Erythroblast (primary cell): ENCODE measurements around the gene PLCH2.
A peak's percentile ranks its signal among the peaks of the same experiment; 100 is the strongest.
"Not testable (repeated sequence)": the region's sequence is repeated elsewhere in the genome, so short reads cannot be mapped to it uniquely, and the experiment has no call there.

Source experiments
- DNase-seq, 2 experiments: peaks; one replicate each; lab custom pipeline; 2025; lab: John Stamatoyannopoulos, UW
- GATA1 ChIP-seq: IDR thresholded peaks from 2 replicates; pipeline ENCODE4 v1.6.1; 2011; ENCODE audit warnings: low read depth, mild to moderate bottlenecking, control low read depth, low read length, moderate library complexity
- POLR2A ChIP-seq: IDR thresholded peaks from 2 replicates; pipeline ENCODE4 v1.6.1; 2011; ENCODE audit warnings: mild to moderate bottlenecking, low read length

The PLCH2 gene

DNA sequence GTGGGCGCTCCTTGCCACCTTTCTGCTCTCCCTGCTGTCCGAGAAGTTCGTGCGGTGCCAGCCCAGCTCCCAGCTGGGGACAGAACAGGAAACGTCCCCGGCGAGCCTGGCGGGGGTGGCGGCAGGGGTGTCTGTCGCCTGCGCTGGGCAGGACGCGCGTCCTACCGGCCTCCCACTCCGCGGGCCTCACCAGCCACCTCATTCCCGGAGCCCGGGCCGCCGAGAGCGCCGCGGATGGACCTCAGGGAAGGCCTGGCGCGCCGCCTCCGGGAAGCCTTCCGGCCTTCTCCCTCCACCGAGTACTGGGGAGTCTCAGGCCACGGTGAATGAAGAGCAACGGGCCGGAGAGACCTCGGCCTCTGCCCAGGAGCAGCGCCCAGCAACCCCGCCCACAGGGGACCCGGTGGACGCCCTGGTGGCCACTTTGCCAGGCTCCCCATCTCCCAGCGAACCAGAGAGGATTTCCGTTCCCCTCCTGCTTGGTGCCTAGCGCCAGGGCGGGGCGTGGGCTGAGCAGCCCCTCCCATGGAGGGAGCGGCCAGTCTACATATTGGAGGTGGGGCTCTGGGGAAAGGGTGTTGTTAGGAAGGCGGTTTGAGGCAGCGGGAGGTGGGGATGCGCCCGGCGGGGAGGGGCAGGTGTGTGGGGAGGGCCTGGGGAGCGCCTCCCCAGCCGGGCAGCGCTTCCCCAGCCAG is 70.6 kb downstream of the PLCH2 start:
- TF ChIP-seq POLR2A: peak; percentile 42
- TF ChIP-seq GATA1: no peak
- DNase-seq: peak; percentile 78 to 84

DNA sequence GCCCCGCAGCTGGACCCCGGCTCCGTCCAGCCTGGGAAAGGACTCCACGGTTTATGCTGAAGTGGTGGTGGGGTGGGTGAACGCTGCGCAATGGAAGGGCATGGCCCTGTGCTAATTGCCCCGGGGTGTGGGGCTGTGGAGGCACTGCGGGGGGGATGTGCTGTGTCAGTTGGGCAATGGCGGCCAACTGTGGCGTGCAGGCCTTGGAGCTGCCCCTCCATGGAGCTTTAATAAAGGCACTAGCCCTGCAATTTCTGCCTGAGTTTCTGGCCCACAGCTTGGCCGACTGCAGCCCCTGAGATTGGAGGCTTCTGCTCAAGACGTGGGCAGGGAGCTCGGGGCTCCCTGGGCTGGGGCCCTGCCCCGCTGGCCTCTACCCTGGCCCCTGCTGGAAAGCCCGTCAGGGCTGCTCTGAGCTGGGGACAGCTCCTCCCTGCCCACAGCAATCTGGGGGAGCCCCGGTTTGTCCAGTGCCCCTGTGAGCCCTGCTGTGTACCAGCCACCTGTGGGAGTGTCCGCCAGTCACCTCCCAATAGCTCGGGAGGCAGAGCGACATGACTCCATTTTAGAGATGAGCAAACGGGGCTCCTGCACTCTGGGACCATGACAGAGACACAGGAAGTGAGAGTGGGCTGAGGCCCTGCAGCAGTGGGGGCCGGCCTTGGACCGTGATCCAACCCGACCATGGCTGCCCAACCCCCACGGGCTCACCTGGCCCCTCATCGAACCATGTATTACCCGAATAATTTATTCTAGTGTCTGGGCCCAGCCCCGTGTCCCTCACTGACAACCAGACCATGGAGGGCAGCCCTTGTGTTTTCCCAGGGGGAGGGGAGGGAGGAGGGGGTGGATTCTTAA is 71.3 kb downstream of the PLCH2 start:
- DNase-seq: no peak
- TF ChIP-seq GATA1 (no peak), POLR2A (no peak)

DNA sequence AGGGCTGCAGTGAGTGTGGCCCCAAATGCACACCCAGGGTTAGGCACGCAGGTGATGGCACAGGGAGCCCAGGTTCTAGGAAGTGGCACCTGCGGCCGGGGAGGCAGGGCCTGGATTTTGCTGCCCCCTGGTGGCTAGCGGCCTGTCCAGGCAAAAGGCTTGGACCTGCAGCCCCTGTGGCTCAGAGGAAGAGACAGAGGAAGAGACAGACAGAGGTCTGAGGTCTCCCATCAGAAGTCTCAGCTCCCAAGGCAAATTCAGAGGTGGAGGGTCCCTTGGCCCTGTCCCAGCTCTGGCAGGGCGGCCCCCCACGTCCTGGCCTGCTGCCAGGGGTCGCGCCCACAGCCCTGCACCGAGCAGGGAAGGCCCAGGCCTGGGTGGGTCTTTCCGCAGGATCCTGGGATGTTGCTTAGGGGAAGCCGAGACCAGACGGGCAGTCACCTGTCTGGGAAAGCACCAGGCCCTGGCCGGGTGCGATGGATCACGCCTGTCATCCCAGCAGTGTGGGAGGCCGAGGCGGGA is 72.0 kb downstream of the PLCH2 start:
- TF ChIP-seq POLR2A: no peak
- no peak for TF ChIP-seq GATA1

DNA sequence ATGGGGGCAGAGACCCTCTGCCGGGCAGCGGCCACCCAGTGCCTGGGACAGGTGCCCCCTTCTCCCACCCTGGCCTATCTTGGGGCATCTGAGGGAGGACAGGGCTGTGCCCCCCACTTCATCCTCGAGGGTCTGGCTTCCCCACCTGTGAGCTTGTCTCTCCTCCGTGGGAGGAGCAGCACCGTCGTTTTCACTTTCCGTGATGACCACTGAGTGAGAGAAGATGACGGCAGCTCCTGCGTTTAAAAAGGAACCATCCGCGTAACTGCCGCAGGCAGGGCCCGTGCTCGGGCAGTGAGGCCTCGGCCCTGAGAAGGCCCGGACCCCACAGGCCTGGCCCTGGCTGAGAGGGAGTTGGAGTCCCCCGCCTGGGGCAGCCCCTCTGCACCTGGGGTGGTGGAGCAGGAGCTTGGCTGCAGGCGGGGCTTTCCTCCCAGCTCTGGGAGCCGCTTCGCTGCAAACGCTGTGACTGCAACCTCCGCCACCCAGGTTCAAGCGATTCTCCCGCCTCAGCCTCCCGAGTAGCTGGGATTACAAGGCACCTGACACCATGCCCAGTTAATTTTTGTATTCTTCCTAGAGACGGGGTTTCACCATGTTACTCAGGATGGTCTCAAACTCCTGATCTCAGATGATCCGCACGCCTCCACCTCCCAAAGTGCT is 73.4 kb downstream of the PLCH2 start:
- not testable (repeated sequence) for DNase-seq

More for the DNA sequence above, 72.0 kb downstream of the PLCH2 start:
- DNase-seq: peak; percentile 80 to 88

DNA sequence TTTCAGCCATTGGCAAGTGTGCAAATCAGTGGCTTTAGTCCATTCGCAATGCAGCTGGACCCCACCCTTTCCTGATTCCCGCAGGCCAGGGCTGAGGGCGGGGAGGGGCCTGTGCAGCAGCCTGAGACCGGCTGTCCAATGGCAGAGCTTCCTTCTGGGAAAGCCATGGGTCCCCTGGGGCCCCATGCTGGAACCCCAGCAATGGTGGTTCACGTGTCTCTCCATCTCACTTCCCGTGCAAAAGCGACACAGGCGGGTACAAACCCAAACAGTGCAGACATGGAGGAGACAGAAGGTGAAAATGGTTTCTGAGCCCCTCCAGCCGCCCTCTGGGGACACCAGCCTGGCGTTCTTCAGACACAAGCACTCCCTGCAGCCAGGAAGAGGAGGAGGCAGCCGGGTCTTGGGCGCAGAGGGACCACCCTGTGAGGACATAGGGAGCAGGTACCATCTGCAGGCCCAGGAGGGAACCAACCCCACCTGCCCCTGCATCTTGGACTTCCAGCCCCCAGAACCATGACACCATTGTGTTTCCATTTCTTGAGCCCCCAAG is 74.3 kb downstream of the PLCH2 start:
- not testable (repeated sequence) for DNase-seq

DNA sequence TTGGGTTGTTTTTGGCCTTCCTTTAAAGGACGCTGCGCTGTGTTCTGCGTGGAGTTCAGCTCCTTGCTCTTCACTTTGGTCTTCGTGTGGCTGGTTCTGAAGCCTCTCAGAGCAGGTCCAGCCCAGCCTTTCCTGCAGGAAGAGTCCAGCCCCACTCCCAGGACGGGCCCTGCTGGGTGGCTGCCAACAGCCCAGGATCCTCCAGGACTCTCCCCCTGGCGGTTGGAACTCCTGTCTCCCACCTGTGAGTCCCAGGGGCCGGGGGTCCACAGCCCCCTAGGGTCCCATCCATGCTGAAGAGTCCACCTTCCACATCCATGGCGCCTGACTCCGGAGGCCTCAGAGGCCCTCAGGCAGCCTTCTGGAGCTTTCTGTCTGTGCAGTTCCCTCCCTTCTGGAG is 75.5 kb downstream of the PLCH2 start:
- not testable (repeated sequence) for DNase-seq

DNA sequence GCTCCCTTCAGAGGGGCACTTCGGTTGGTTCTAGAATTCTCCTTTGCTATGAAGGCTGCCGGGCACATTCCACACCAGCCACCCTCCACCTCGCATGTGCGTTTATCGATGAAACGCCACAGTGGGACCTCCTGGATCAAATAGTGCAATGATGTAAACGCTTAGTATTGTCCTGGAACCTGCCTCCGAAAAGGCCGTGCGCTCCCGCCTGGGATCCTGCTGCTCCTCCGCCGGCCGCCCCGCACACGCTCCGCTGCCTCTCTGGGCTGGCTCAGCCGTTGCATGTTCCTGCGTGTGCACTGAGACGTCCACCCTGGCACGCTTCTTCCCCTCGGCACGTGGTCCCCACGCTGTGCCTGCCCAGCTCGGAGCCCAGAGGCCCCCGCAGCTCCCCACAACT is 76.1 kb downstream of the PLCH2 start:
- DNase-seq: no peak
- no peak for TF ChIP-seq POLR2A
- no peak for TF ChIP-seq GATA1

DNA sequence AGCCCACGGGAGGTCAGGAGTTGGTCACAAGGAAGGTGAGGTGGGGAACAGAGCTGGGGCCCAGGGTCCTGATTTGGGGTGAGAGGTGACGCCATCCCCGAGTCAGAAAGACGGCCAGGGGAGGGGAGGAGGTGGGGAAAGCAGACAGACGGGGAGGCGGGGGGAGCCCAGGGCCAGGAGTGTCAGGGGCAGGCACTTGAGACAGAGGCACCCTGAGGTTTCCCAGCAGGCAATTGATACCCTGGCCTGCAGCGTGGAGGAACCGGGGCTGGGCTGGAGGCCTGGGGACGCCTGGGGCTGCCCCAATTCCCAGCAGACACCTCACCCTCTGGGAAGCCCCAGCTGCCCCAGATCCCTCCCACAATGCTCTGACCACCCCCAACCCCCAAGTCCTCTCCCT is 77.0 kb downstream of the PLCH2 start:
- DNase-seq: not testable (repeated sequence)

DNA sequence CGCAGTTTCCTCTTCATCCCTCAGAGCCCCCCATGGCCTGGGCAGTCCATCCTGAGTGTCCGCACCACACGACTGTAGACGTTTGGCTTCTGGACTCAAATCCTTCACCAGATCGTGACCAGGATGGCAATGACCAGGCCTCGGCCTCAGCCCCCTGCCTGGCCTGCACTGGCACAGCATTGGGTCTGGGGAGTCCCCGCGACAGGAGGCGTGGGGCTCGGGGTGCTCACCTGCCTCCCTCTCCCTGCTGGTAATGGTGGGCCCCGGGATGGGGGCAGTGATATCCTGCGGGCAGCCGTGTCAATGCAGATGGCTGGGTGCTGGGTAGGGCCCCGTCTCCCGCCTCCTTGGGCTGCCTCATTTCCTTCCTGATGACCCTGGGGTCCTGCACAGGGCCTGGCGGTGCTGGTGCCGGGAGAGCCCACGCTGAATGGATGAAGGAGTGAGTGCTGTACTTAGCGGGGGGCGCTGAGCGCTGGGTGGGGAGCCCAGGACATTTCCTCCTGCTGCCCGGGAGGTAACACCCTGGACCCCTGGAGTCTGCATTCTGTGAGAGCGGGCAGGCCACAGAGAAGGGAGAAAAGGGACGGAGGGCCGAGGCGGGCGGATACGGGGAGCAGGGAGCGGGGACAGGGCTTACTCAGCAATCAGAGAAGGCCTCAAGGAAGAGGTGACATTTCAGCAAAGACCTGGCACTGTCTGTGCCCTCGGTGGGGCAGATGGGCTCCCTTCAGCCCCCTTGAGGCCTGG is 78.0 kb downstream of the PLCH2 start:
- TF ChIP-seq POLR2A (no peak), GATA1 (no peak)
- no peak for DNase-seq

DNA sequence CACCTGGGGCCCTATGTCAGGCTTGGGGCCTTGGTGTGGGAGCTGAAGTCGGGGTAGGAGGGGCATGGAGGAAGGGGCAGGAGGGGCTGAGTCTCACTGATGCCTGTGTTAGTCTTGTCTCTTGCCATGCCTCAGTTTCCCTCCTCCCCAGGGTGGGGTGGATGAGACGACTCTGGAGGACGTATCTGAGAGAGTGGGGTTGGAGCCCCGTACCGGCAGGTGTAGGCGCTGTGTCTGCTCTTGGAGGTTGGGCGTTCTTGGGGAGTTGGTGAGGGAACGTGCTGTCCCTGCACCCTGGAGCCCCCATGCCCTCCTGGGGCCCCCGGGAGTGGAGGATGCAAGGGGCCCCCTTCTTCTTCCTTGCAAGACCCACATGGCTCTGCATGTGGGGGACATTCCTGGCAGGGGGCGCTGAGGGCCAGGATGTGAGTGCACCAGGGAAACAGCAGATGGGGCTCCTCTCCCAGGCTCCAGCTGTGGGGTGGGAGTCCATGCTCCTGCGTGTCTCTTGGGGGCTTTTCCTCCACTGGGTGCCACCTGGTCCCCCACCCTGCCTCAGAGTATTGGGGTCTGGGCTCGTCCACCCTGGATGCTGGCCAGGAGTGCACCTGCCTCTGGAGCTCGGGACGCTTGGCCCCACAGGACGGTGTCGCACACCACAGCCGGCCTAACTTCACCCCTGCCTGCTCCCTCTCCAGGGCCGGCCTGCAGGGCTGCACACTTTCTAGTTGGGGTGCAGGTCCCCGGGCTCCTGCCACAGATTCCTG is 78.7 kb downstream of the PLCH2 start:
- no peak for TF ChIP-seq GATA1
- TF ChIP-seq POLR2A: no peak
- peak; percentile 62 to 63 for DNase-seq
